HG03520 (cell line): Measurements from ENCODE around the gene TIMP2.
A peak's percentile ranks its signal among the peaks of the same experiment; 100 is the strongest.

ENCODE experiments used
- ATAC-seq: cut with Tn5 transposase; IDR thresholded peaks from one replicate; pipeline ENCODE4 v1.9.1; 2021; ENCODE audit warnings: mild to moderate bottlenecking, moderate library complexity; ENCODE audit not compliant: unreplicated experiment

TIMP2 gene

DNA sequence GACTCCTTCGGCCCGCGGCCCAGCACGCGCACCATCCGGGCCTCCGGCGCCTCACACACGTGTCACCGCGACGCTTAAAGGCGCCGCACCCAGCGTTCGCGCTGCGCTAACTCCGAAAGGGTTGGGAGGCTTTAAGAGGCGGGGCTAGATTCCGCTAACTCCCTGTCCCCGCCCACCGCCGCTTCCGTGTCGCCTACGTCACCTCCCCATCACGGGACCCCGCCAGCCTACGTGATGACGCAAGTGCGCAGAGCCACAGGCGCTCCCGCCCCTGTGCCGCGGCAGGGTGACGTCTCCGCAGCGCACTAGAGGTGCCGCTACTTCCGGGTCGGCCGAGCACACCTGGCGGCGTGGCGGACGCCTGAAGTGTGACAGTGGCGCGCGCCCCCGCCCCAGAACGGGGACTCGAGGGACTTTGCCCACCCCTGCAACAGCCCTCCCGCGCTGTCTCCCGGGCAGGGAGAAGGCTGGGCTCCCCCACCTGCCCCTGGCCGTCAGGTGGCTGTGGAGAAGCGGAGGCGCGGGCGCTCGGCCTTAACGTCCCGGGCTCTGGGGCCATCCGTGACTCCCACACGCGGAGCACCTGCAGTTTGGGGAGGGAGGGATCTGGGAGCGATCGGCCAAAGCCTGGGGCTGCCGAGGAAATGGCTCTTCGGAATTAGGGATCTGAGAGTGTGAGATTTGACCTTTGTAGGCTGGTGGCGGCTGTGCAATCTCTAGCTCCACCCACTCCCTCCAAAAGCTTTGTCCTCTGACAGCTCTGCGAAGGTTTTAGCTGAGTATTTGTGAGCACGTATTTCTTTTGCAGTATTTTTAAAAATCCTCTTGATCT, 84.2 kb downstream of the TIMP2 start, which contains the start of gene USP36:
TSS of gene USP36 (minus strand) at position 35 of the 832 bp plus-strand sequence. CDS start 4,451 bp downstream, outside the sequence.
- peak; percentile 81 for ATAC-seq

DNA sequence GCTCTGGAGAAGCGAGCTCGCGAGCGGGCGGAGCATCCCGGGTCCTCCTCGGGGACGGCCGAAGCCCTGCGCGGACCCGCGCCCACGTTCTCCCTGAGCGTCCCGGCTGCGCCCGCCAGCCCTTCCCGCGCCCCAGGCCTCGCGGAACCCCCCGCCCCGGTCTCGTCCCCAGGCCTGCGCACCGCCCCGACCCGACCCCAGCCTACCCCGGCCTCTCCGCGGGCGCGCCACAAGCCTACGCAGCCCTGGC, 84.7 kb downstream of the TIMP2 start:
- ATAC-seq = no peak

DNA sequence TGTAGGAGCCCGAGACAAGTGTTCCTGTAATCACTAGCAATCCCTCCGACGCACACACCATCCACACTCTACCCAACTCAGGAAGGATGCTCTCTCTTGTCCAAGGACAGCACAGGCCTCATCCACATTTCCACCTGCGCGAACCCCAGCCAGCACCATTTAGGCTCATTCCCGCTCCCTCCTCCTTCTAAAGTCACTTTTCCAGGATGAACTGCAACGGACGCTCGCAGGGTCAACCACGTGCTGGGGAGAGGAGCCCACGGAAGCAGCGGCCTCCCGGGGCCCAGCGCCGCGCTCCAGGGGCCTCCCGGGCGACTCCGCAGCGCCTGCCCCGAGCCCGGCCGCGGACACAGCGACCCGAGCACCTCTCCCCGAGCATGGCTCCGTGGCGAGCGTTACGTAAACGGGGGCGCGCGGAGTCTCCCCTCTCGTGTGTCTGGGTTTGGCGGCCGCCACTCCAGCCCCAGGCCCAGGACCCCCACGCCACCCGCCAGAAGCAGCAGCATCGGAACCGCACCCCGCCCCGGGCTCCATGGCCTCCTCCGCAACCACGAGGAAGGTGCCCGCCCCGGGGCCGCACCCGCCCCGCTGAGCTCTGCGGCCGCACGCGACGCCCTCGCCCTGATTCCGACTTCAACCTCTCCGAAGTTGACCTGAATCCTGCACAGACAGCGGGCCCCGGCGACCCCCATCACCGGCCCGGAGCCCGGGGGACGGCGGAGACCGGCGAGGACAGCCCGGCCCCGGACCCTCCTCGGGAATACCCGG, 85.2 kb downstream of the TIMP2 start:
- ATAC-seq = peak; percentile 7

DNA sequence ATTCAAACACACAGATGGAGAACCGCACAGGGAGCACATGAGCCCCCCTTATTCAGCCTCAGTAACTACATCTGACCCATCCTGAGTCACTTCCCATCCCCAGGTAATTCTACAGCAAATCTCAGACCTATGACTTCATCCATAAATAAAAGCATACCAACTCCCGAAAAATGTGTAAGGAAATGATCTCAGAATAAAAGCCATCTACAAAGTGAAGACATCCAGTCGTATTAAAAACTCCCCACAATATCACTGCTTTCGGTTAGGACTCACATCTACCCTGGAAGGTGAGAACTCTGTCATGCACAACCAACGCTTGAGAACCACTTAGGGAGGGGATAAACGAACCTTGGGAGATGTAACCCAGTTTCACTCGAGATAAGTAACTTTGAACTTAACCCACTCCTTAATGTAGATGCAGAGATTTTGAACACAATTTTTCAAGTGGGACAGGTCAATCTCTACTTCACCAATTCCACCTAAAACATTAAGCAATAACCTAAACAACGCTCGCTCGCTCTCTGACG, 85.9 kb downstream of the TIMP2 start:
- ATAC-seq = no peak

DNA sequence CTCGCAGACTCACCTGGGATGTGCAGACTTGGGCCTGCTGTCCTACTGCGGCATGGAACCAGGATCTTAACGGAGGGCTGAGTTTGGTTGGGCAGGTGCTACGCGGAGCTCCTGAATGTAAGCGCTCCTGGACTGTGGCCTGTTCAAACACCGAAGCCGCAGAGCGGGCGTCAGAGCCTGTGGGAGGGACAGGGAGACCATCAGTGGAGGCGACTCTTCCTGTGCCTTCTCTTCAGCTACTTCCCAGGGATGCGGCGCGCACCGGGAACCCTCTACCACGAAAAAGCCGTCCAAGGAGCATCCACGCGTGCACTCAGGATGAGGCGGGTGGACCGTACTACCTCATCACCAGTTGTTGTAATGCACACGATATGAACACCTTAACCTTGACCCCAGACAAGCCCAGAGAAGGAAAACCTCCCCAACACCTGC, 86.6 kb downstream of the TIMP2 start:
- ATAC-seq = no peak

DNA sequence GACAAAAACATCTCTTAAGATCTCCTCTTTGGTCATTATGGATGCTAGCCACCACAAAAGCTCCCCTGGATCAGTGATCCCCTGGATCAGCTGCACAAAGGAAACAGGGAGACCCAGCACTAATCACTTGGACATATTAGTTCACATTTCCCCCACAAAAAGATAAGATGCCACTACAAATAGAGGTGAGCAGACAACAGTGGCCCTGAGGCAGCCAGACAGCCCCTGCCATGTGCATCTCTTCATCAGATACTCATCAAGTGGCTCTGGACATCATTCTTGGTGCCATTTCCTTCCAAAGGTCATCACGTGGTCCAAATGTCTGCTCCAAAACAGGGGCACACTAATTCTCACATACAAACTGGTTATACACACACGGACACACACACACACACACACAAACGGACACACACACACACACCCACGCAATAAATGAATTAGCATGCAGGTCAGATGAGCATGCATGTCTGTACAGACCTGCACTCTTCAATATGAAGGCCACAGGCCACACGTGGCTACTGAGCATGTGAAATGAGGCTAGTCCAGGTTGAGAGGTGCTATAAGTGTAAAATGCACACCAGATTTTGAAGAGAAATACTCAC, 88.7 kb downstream of the TIMP2 start:
- ATAC-seq = no peak

DNA sequence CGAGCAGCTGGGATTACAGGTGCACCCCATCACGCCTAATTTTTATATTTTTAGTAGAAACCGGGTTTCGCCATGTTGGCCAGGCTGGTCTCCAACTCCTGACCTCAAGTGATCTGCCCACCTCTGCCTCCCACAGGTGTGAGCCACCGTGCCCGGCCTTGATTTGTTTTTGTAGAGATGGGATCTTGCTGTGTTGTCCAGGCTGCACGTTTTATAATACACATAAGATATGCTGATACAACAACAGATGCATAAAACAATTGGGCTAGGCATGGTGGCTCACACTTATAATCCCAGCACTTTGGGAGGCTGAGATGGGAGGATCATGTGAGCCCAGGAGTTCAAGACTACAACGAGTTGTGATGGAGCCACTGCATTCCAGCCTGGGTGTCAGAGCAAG, 90.6 kb downstream of the TIMP2 start:
- no peak for ATAC-seq

DNA sequence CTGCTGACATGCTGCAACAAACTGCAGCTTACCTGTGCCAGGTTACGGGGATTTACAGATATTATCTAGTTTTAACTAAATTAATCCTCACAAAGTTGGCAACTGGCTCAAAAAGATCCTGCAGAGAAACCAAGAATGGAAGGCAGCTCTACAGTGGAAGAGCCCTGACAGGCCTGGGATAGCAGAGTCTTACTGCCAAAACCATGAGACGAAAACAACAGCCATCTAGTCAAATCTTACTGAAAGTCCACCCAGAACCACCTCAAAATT, 92.7 kb downstream of the TIMP2 start:
- ATAC-seq = no peak

DNA sequence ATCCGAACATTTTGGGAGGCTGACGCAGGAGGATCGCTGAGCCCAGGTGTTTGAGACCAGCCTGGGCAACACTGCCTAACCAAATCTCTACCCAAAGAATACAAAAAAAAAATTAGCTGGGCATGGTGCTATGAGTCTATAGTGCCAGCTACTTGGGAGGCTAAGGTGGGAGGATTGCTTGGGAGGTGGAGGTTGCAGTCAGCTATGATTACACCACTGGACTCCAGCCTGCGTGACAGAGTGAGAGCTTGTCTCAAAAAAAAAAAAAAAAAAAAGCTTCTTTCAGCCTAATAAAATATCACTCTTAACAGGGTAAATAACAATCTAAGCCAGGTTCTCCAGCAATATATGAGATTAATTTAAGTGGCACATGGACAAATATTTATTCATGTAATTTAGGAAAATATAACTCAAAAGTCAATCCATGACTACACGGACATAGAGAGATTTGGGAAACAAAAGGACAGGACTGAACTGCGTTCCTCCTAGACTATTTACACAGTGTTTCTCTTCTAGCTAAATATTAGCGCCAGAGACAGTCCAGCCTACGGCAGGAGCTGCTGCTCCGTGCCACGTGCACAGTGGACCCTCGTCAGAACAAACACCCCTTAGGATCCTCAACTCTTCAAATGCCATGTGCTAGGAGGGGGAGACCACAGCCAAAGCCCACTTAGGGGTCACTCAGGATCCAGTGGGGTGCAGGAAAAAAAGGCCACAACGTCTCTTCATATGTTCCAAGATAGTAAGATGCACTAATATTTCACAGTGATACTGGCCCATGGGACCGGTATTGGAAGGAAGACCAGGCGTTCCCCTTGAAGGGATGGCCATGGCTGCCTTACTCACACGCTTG, 93.3 kb downstream of the TIMP2 start:
- no peak for ATAC-seq

DNA sequence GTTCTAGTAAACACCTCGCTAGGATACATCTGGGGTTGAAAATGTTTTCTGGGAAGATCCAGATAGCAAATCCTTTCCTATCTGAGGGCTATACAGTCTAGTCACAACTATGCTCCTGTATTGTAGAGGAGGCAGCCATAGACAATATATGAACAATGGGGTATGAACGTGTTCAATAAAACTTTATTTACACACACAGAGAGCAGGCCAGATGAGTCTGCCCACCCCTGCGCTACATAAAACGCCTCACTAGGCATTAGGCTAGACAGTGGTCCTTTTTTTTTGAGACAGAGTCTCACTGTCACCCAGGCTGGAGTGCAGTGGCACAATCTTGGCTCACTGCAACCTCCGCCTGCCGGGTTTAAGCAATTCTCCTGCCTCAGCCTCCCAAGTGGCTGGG, 95.7 kb downstream of the TIMP2 start:
- no peak for ATAC-seq

DNA sequence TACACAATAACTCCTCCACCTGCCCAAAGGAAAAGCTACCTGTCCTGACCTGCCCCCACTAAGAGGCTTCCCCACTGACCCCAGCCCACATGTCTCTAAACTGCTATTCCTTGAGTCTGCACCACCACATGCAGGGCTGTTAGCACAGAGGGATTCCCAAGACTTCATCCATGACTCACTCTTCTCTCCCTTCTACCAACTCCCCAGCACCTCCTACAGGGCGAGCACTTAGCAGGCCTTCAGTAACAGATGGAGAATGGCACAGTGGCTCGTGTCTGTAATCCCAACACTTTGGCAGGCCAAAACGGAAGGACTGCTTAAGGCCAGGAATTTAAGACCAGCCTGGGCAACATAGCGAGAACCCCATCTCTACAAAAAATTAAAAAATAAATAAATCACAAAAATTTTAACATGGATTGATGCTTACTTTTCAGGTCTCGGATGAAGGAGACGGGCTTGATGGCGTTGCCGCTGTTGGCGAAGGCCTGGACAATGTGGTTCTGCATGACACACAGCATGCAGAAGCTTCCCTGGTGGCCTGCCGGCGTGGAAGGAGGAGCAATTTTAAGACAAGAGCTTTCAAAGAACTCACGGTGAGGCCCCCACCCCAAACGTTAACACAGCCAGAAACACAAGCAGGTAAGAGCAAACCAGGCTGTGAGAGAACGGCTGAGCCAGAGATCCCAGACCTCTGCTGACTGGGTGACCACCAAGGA, 96.6 kb downstream of the TIMP2 start:
- no peak for ATAC-seq

DNA sequence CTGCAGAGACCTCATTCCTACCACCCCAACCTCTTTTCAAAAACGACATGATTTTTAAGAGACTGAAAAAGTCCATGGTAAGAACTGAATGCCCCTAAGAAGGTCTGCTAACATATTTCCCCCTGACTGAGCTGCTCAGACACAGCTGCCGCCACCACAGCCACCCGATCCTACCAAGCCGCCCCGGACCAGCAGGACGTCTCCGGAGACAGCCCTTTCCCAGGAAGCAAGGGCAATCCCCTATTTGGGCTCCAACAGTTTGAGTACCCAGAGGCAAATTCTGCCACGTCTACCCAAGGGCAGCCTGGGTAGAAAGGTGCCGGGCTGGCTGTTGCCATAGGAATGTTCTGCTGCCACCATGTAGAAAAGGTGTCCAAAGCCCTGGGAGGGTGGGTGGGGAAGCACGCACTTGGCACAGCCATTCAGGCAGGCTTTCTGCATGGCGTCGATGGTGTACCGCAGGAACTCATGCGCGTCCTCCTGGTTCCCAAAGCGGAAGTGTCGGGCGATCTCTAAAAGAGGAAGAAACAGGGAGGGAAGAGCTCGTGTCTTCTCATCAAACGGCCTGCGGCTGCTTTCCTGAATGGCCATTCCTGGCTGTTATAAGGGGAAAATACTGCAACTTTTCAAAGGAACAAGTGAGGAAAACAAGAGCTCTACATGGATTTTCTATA, 98.2 kb downstream of the TIMP2 start:
- no peak for ATAC-seq

DNA sequence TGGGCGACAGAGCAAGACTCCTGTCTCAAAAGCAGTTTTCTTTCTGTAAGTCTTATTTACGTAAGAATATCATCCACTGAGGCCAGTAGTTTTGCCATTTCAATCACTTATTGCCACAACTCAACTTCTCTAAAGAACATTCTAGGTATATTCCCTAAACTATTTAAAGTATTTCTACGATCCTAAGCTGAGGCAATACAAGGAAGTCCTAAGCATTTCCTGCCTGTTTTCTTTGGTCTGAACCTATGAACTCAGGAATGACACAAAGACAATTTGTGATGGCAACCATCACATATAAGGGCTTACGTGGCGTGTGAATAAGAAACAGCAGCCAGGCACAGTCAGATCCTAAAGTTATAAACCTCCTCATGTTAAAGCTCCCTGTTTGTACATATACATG, 98.8 kb downstream of the TIMP2 start:
- no peak for ATAC-seq

DNA sequence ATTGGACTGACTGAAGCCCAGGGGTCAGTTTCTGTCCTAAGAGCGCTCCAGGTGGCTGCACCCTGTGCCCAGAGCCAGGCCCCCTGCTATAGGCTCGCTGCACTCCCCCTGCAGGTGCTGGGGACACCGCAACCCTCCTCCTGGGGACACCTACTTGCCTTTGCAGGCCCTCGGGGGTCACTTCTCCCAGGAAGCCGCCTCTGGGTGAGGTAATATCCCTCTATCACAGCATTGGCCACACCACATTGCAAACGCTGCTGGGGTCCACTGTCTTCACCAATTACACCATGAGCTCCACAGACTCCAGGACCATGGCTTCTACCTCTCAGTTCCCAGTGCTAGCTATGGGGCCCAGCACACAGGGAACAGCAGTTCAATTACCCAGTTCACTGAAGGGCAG, 99.5 kb downstream of the TIMP2 start:
- ATAC-seq = no peak

DNA sequence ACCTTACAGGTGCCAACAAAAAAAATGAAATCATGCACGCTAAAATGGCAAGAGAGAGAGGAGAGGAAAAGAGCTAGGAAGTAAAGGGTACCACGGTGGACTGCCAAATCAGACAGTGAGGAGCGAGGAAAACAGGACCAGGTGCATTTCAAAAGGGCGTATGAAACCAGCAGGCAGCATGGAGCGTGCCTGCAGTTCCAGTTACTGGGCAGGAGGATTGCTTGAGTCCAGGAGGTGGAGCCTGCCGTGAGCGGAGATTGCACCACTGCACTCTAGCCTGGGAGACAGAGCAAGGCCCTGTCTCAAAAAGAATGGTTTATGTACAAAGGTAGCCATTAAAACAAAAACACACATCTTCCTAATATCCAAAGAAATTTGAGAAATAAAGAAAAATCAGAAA, 100.9 kb downstream of the TIMP2 start:
- no peak for ATAC-seq

DNA sequence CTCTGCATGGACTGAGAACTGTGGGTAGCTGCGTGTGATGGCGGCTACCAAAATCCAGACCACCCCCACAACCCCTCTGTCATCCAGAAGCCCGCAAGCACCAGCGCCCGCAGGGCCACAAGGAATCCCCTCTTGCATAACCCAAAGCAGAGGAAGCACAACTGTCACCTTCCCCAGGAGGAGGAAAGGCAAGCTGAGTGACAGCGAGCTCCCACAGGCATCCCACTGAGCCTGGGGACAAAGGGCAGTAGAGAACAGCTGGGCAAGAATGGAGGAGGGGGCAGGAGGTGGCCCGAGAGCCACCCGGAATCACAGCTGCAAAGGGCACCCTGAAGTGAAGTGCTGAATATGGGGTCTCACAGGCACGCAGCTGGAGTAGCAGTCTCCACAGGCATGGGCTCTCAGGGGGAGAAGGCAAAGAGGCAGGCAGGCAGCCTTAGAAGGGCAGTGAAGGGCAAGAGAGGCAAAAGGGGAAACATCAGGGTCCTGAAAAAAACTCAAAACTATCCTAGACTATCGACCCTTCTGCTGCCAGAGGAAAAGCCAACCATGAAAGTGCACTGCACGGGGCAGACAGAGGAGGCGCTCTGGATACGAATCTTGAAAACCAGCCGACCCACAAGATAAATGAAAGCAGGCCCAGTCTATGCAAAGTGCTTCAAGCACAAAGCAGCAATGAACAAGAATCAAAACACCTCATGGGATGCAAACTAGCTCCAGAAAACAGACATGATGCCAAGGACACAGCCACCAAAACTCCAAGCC, 101.7 kb downstream of the TIMP2 start:
- no peak for ATAC-seq

DNA sequence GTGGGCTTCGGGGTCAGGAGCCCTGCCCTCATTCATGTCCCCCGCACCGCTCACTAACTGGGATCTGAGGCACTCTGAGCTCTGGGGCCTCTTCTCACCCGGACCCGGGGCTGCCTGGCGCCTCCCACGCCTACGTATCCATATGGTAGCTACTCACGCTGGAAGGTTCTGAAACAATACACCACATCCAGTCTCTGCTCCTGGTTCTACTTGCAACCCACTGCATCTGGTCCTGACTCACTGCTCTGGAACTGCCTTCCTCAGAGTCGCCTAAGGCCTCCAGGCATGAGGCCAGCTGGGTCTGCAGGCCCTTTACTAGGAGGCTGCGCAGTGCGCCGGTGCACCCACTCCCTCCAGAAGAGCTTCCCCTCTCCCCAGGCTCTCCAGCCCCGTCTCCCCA, 102.6 kb downstream of the TIMP2 start:
- ATAC-seq = no peak

DNA sequence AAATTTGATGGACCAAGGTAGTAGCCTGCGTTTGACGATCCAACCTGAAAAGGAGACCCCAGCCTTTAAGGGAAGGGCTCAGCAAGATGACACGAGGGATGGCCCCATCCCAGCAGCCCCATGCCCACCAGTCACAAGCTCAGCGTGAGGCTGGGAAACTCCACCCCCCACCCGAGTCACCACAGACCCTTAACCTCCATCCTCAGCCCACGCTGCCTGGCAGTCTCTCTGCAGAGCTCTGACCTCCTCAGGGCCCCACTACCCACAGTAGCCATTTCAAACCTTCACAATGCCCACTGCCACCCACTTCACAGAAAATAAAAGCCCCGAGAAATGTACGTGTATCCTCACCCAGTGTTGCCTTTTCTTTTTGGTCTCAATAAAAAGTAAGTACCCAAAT, 103.2 kb downstream of the TIMP2 start:
- ATAC-seq = no peak

DNA sequence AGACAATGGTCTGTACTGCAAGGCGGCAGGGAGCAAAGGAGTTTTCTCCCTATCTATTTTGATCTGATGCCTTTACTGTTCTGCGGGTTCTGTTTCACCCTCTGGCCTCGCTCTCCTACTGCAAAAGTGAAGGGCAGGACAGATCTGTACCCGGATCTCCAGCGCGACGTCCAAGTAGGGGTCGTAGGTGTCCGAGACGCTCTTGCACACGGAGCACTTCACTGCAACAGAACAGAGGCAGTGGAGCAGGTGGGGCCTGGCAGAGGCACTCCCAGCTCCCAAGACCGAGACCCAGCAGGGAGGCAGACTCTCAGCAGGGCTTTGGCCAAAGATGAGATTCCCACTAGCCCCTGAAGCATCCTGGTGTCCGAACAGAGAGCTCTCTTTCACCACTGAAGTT, 104.3 kb downstream of the TIMP2 start:
- ATAC-seq = no peak
